GM18870 (cell line): Measurements from ENCODE around the gene PTGIR.

Source experiments
- ATAC-seq: cut with Tn5 transposase; IDR thresholded peaks from one replicate; pipeline ENCODE4 v1.9.1; 2021; ENCODE audit warnings: moderate library complexity; ENCODE audit not compliant: unreplicated experiment

The PTGIR gene

GRCh38 chr19:46624958-46625661 lies at the start of gene PTGIR:
Gene PTGIR, minus strand, starts transcription at chr19:46625089. Its CDS starts 864 bp downstream, at chr19:46624225.
- no peak for ATAC-seq

GRCh38 chr19:46670813-46671212 lies 45.9 kb upstream of the PTGIR start:
- no peak for ATAC-seq

- ATAC-seq: no peak
Observed at GRCh38 chr19:46668662-46669061, 43.8 kb upstream of the PTGIR start.

GRCh38 chr19:46665072-46665471 lies 40.2 kb upstream of the PTGIR start:
- ATAC-seq: no peak

- no peak for ATAC-seq
Observed at GRCh38 chr19:46661735-46662592, 37.1 kb upstream of the PTGIR start.

GRCh38 chr19:46661020-46661731 lies 36.3 kb upstream of the PTGIR start, which contains the start of gene DACT3:
Gene DACT3, minus strand, starts transcription at chr19:46661182. Its CDS starts 118 bp downstream, at chr19:46661064.
- peak; percentile 88 for ATAC-seq

GRCh38 chr19:46660551-46661019 lies 35.7 kb upstream of the PTGIR start:
- no peak for ATAC-seq

GRCh38 chr19:46660008-46660517 lies 35.2 kb upstream of the PTGIR start:
- no peak for ATAC-seq

GRCh38 chr19:46659151-46660007 lies 34.5 kb upstream of the PTGIR start:
- ATAC-seq: no peak

- ATAC-seq: no peak
Observed at GRCh38 chr19:46656541-46656940, 31.7 kb upstream of the PTGIR start.

- no peak for ATAC-seq
Observed at GRCh38 chr19:46654621-46655152, 29.8 kb upstream of the PTGIR start.

- no peak for ATAC-seq
Observed at GRCh38 chr19:46650445-46650844, 25.6 kb upstream of the PTGIR start.

GRCh38 chr19:46648961-46649960 lies 24.4 kb upstream of the PTGIR start:
- no peak for ATAC-seq

- ATAC-seq: no peak
Observed at GRCh38 chr19:46648060-46648960, 23.4 kb upstream of the PTGIR start.

GRCh38 chr19:46646402-46646801 lies 21.5 kb upstream of the PTGIR start:
- ATAC-seq: no peak

- ATAC-seq: no peak
Observed at GRCh38 chr19:46644720-46645119, 19.8 kb upstream of the PTGIR start.

GRCh38 chr19:46640656-46641055 lies 15.8 kb upstream of the PTGIR start:
- ATAC-seq: no peak
